Measurements from ENCODE around the gene ANXA10.

- TF ChIP-seq CTCF (IDR thresholded peaks at IDR 0.05): no peak
- no peak for TF ChIP-seq POLR2A (IDR thresholded peaks at IDR 0.05)
Observed at GRCh38 chr4:168070903-168071302, 21.4 kb upstream of the ANXA10 start.
